H9 (cell line): ENCODE data around the gene POLN. TPM values are rescaled to one million over a fixed set of nuclear protein-coding genes. Genes with fewer than 3 reads are reported as not detected.
A peak's percentile ranks its signal among the peaks of the same experiment; 100 is the strongest.

Source experiments
- DNase-seq: peaks from one replicate; pipeline ENCODE4 v3.0.0-alpha.2; 2017
- H2AFZ ChIP-seq: one replicate; pipeline ENCODE4 v1.6.1; 2013; ENCODE audit warnings: mild to moderate bottlenecking, low read length, control low read depth, moderate library complexity
- H2AK5ac ChIP-seq: 2 replicates; pipeline ENCODE4 v1.6.1; 2013; ENCODE audit warnings: low read length, control low read depth, mixed read lengths; ENCODE audit not compliant: insufficient read length
- H2BK120ac ChIP-seq: one replicate; pipeline ENCODE4 v1.6.1; 2013; ENCODE audit warnings: low read depth, mild to moderate bottlenecking, low read length, control low read depth, inconsistent platforms; ENCODE audit not compliant: poor library complexity, severe bottlenecking
- H2BK12ac ChIP-seq: 2 replicates; pipeline ENCODE4 v1.6.1; 2013; ENCODE audit warnings: low read length, control low read depth, mixed read lengths, low read depth; ENCODE audit not compliant: insufficient read length
- H2BK15ac ChIP-seq: 2 replicates; pipeline ENCODE4 v1.6.1; 2013; ENCODE audit warnings: low read depth, low read length, control low read depth
- H2BK20ac ChIP-seq: one replicate; pipeline ENCODE4 v1.6.1; 2013; ENCODE audit warnings: low read depth, mild to moderate bottlenecking, low read length, control low read depth, inconsistent platforms; ENCODE audit not compliant: poor library complexity, severe bottlenecking
- H2BK5ac ChIP-seq: 2 replicates; pipeline ENCODE4 v1.6.1; 2013; ENCODE audit warnings: low read length, control low read depth, mixed read lengths; ENCODE audit not compliant: insufficient read length
- H3K14ac ChIP-seq: 2 replicates; pipeline ENCODE4 v1.6.1; 2013; ENCODE audit warnings: low read length, control low read depth; ENCODE audit not compliant: insufficient read depth
- H3K18ac ChIP-seq: 2 replicates; pipeline ENCODE4 v1.6.1; 2013; ENCODE audit warnings: low read depth, mild to moderate bottlenecking, mixed read lengths, low read length, control low read depth; ENCODE audit not compliant: insufficient read length
- H3K23ac ChIP-seq: 2 replicates; pipeline ENCODE4 v1.6.1; 2013; ENCODE audit warnings: low read length, control low read depth, mixed read lengths, low read depth; ENCODE audit not compliant: insufficient read length
- H3K23me2 ChIP-seq: 2 replicates; pipeline ENCODE4 v1.6.1; 2013; ENCODE audit warnings: low read depth, mild to moderate bottlenecking, mixed read lengths, low read length, control low read depth; ENCODE audit not compliant: insufficient read length, poor library complexity, severe bottlenecking
- H3K27ac ChIP-seq: 2 replicates; pipeline ENCODE4 v1.5.1; 2013; ENCODE audit warnings: low read length, control low read depth, mixed read lengths, low read depth; ENCODE audit not compliant: insufficient read length
- H3K27me3 ChIP-seq: 2 replicates; pipeline ENCODE4 v1.6.1; 2013; ENCODE audit warnings: low read length, control low read depth, inconsistent platforms; ENCODE audit not compliant: insufficient read depth
- H3K4ac ChIP-seq: 2 replicates; pipeline ENCODE4 v1.6.1; 2013; ENCODE audit warnings: low read depth, mild to moderate bottlenecking, control low read depth, inconsistent platforms, low read length, moderate library complexity
- H3K4me1 ChIP-seq: 2 replicates; pipeline ENCODE4 v1.6.1; 2013; ENCODE audit warnings: low read length, control low read depth, inconsistent platforms; ENCODE audit not compliant: insufficient read depth
- H3K4me2 ChIP-seq: 2 replicates; pipeline ENCODE4 v1.6.1; 2013; ENCODE audit warnings: low read length, control low read depth, mixed read lengths; ENCODE audit not compliant: insufficient read length, insufficient read depth
- H3K56ac ChIP-seq: 2 replicates; pipeline ENCODE4 v1.6.1; 2013; ENCODE audit warnings: low read depth, mild to moderate bottlenecking, mixed read lengths, low read length, control low read depth; ENCODE audit not compliant: insufficient read length
- H3K79me1 ChIP-seq: 2 replicates; pipeline ENCODE4 v1.6.1; 2013; ENCODE audit warnings: low read depth, mild to moderate bottlenecking, moderate library complexity, low read length, control low read depth, inconsistent platforms; ENCODE audit not compliant: insufficient read depth, poor library complexity, severe bottlenecking
- H3K79me2 ChIP-seq: 2 replicates; pipeline ENCODE4 v1.6.1; 2013; ENCODE audit warnings: low read length, control low read depth, inconsistent platforms; ENCODE audit not compliant: insufficient read depth
- H3K9ac ChIP-seq: 2 replicates; pipeline ENCODE4 v1.6.1; 2013; ENCODE audit warnings: low read length, control low read depth, mixed read lengths; ENCODE audit not compliant: insufficient read length; ENCODE audit errors: extremely low read depth
- H3K9me3 ChIP-seq: one replicate; pipeline ENCODE4 v1.6.1; 2013; ENCODE audit warnings: low read depth, low read length, inconsistent platforms; ENCODE audit not compliant: control insufficient read depth
- H3T11ph ChIP-seq: one replicate; pipeline ENCODE4 v1.6.1; 2013; ENCODE audit warnings: mild to moderate bottlenecking, low read length, control low read depth, inconsistent platforms
- H4K20me1 ChIP-seq: one replicate; pipeline ENCODE4 v1.6.1; 2013; ENCODE audit not compliant: control insufficient read depth, insufficient read length, insufficient read depth
- H4K5ac ChIP-seq: 2 replicates; pipeline ENCODE4 v1.6.1; 2013; ENCODE audit warnings: low read depth, mild to moderate bottlenecking, mixed read lengths, low read length, control low read depth; ENCODE audit not compliant: insufficient read length
- H4K8ac ChIP-seq: replicated peaks from 2 replicates; pipeline ENCODE4 v1.6.1; 2013; ENCODE audit warnings: low read length, control low read depth, mixed read lengths, low read depth; ENCODE audit not compliant: insufficient read length
- H4K91ac ChIP-seq: 2 replicates; pipeline ENCODE4 v1.6.1; 2013; ENCODE audit warnings: low read depth, mild to moderate bottlenecking, moderate library complexity, mixed read lengths, low read length, control low read depth; ENCODE audit not compliant: insufficient read length
- H3K27ac Mint-ChIP-seq, 3 experiments: 2 replicates in 2 of 3; 3 replicates in 1 of 3; pipeline ENCODE4 v1.8.0; 2020 to 2021; ENCODE audit warnings: mixed read lengths in 3 of 3, mild to moderate bottlenecking in 1 of 3, moderate library complexity in 1 of 3
- H3K27me3 Mint-ChIP-seq: 2 replicates; pipeline ENCODE4 v1.8.0; 2021; ENCODE audit warnings: low read depth, mild to moderate bottlenecking, moderate library complexity, mixed read lengths
- H3K36me3 Mint-ChIP-seq, 3 experiments: 2 replicates in 2 of 3; 3 replicates in 1 of 3; pipeline ENCODE4 v1.8.0; 2020 to 2021; ENCODE audit warnings: low read depth in 3 of 3, mixed read lengths in 3 of 3; ENCODE audit not compliant: insufficient read depth in 1 of 3
- H3K4me1 Mint-ChIP-seq, 2 experiments: 2 replicates each; pipeline ENCODE4 v1.8.0; 2020; ENCODE audit warnings: mixed read lengths in 2 of 2
- H3K4me3 Mint-ChIP-seq, 2 experiments: 2 replicates in 1 of 2; 3 replicates in 1 of 2; pipeline ENCODE4 v1.8.0; 2020 to 2021; ENCODE audit warnings: mild to moderate bottlenecking in 2 of 2, mixed read lengths in 2 of 2, moderate library complexity in 1 of 2
- H3K9me3 Mint-ChIP-seq, 2 experiments: 2 replicates in 1 of 2; 3 replicates in 1 of 2; pipeline ENCODE4 v1.8.0; 2020; ENCODE audit warnings: mild to moderate bottlenecking in 2 of 2, mixed read lengths in 2 of 2, moderate library complexity in 1 of 2
- CTCF ChIP-seq: fragments of 200-600 bp; sonication (generic); conservative IDR thresholded peaks from 3 replicates; pipeline ENCODE4 v1.8.0; 2021; ENCODE audit warnings: antibody characterized with exemption, mild to moderate bottlenecking
- WGBS: extraction: QIAGEN DNeasy Blood & Tissue Kit; methylation state at CpG from one replicate; pipeline ENCODE4 v1.1.7; 2013; ENCODE audit warnings: missing lambda C conversion rate, low lambda C conversion rate, mixed read lengths; ENCODE audit not compliant: insufficient read length; ENCODE audit errors: extremely low coverage; 5-methylcytosine and 5-hydroxymethylcytosine counted together
- total RNA-seq: library from RNA; stranded (reverse); gene quantifications from 2 replicates; pipeline ENCODE4 v1.2.1, GENCODE V29; 2021

POLN gene
- total RNA-seq, 1 experiment from 2014 or later = 0.74 TPM

DNA sequence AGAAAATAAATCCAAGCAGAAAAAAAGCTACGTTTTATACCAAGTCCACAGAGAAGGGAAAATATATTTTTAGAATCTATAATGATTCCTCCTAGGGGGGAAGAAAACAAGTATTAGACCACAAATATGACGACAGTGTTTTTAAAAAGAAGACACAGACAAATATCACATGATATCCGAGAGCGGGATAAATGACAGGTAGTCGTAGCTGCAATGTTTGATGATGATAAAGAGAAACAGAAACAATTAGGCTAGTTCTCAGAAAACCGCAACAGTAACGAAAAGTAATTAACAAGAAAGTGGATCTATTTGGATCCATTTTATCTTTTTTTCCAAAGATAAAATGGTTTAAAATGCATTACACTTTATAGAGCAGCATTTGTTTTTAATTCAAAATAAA lies 918 bp downstream of the POLN start:
- H2BK120ac ChIP-seq = no peak overlapping the region
- peaks cover 6% of the 10 kb centered on the region; the same call in 1 of the 2 replicates for H3K79me2 ChIP-seq
- Mint-ChIP-seq H3K27ac (no peak overlapping the region), H3K9me3 (peaks cover 13 to 17% of the 10 kb centered on the region in 2 experiments), H3K4me3 (peak overlapping the region; percentile 88 to 93), H3K4me1 (peaks cover 22 to 32% of the 10 kb centered on the region in 2 experiments), H3K36me3 (peaks cover 9 to 29% (median 27%) of the 10 kb centered on the region in 3 experiments; a peak in 6 of 7 replicates), H3K27me3 (peaks cover 5% of the 10 kb centered on the region)
- no peak overlapping the region for H3K56ac ChIP-seq
- no peak for TF ChIP-seq CTCF
- H3K4ac ChIP-seq = no peak overlapping the region
- no peak overlapping the region for H2AFZ ChIP-seq
- H4K5ac ChIP-seq = no peak overlapping the region
- H3K18ac ChIP-seq = no peak overlapping the region
- H3K23me2 ChIP-seq = peaks cover 3% of the 10 kb centered on the region
- H3K27ac ChIP-seq = no peak overlapping the region
- DNase-seq = no peak
- peak overlapping the region; percentile 63 for H3K4me2 ChIP-seq
- H3K9me3 ChIP-seq = no peaks in the 10 kb centered on the region
- H2BK12ac ChIP-seq = no peak overlapping the region
- H3K79me1 ChIP-seq = no peaks in the 10 kb centered on the region
- H3K23ac ChIP-seq = no peak overlapping the region
- no peak overlapping the region for H4K91ac ChIP-seq
- H4K8ac ChIP-seq = no peak overlapping the region
- H2AK5ac ChIP-seq = no peak overlapping the region
- H3T11ph ChIP-seq = no peak overlapping the region
- no peak overlapping the region for H2BK15ac ChIP-seq
- peak overlapping the region; percentile 71 for H3K9ac ChIP-seq
- H2BK5ac ChIP-seq = no peak overlapping the region
- H3K4me1 ChIP-seq = no peaks in the 10 kb centered on the region
- no peaks in the 10 kb centered on the region for H3K27me3 ChIP-seq
- H3K14ac ChIP-seq = no peak overlapping the region
- no CpG with 5 or more reads among the region's 7 CpGs for WGBS
- no peak overlapping the region for H2BK20ac ChIP-seq
- H4K20me1 ChIP-seq = no peaks in the 10 kb centered on the region
